ENCODE results near the gene TRIP13.

TRIP13 gene

GRCh38 chr5:957748-958485, 65.2 kb downstream of the TRIP13 start:
- DNase-seq, result no peak

GRCh38 chr5:958701-959571, 66.3 kb downstream of the TRIP13 start:
- peak; percentile 74 for DNase-seq

- no peak for DNase-seq
Measured at GRCh38 chr5:959581-960531, 67.2 kb downstream of the TRIP13 start.

DNA sequence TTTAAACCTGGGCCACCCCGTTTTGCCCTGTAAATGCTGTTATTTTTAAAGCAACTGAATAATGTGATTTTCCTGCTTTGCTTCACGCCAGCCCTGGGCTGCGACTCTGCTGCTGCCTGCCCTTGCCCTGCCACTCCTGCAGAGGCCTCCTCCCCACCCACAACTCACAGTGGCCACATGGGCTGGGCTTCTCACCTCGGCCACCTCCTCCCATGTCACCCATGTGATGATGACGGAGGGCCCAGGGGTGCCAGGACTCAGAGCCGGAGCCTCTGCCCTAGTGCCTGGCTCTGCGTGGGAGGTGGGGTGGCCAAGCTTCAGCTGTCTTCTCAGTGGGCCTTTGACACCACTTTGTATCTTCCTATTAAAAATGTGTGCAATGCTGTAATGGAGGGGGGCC, 67.9 kb downstream of the TRIP13 start:
- DNase-seq, result no peak

GRCh38 chr5:961002-961710, 68.5 kb downstream of the TRIP13 start:
- DNase-seq, result no peak

DNA sequence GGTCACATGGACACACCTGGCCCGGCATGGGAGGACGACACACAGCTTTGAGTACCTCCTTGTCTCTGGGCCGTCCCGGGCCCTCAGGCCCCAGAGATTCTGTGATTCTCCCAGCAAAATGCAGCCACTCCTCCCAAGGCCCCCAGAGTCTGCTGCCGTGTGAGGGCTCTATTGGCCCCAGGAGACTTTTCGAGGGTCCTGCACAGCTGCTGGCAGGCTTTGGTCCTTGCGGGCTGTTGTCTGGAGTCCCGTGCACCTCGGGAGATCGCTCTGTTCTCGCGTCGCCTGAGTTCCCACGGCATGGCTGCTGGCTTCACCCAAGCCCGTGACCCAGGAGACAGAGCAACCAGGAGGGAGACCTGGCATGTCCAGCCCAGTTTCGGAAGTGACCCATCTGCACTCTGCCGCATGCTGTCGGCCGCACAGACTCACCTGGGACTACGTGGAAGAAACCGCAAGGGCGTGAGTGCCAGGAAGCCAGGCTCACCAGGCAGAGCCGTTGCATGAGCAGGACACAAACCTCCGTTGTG, 69.1 kb downstream of the TRIP13 start:
- DNase-seq, result no peak

DNA sequence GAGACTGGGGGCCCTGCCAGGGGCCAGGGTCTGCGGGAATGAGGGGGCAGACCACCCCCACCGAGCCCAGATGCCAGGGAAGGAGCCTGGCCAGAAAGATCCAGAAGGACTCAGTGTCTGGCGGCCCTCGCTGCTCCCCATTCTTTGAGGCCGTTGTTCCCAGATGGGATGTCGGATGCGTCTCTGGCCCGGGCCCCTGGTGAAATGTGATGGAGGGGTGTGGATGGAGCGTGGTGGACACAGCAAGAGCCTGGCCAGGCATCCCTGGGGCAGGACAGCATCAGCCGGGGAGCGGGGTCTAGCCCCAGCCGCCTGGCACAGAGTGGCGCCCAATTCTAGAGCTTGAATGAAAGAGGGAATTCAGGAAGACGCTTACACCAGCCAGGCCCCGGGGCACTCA, 69.7 kb downstream of the TRIP13 start:
- DNase-seq, result no peak

GRCh38 chr5:962801-963200, 70.1 kb downstream of the TRIP13 start:
- no peak for DNase-seq

GRCh38 chr5:963310-963672, 70.6 kb downstream of the TRIP13 start:
- DNase-seq, result no peak

- DNase-seq, result peak; percentile 77
Measured at GRCh38 chr5:963673-964531, 71.2 kb downstream of the TRIP13 start.

GRCh38 chr5:964821-965220, 72.1 kb downstream of the TRIP13 start:
- no peak for DNase-seq

DNA sequence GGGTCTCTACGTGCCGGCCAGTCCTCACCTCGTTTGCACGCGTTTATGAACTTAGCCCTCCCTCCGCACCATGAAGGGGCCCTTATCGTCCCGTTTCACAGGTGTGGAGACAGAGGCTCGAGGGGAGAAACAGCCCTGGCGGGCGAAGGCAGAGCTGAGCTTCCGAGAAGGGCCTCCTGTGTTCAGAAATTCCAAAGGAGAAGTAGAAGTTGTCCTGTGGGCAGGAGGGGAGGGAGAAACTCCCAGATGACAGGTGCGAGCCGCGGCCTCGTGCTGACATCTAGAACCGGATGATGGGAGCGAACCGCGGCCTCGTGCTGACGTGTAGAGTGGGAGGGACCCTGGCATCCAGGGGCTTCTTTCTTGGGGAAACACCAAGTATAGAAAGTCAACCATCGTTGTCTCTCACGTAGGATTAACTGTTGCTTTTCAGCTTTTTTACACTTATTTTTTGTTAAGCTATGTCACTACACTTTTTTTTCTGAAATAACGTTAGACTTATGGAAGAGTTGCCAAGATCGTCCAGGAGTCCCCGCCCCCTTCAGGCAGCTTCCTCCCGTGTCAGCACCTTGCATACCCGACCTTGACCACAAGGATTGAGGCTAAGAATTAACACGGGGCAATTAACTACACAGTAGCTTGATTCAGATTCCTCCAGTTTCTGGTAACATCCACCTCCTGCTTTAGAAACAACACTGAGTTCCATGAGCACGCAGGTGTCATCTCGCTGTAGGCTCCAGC, 73.1 kb downstream of the TRIP13 start:
- no peak for DNase-seq

GRCh38 chr5:966345-966710, 73.6 kb downstream of the TRIP13 start:
- no peak for DNase-seq

GRCh38 chr5:966941-967340, 74.3 kb downstream of the TRIP13 start:
- DNase-seq, result no peak

All from femur (tissue), 1 donor.